Mesenchymal stem cell (in vitro differentiated cells and primary cell): ENCODE data around the gene SLC16A10.

Experiments
- DNase-seq: peaks from one replicate; pipeline ENCODE4 v3.0.0-alpha.2; 2013
- H2AFZ ChIP-seq: one replicate; pipeline ENCODE4 v1.6.1; 2013; ENCODE audit warnings: low read depth, mild to moderate bottlenecking, control low read depth, inconsistent platforms, low read length, moderate library complexity
- H2AK5ac ChIP-seq: 2 replicates; pipeline ENCODE4 v1.6.1; 2013; ENCODE audit warnings: low read length, moderate library complexity, mild to moderate bottlenecking, inconsistent platforms; ENCODE audit not compliant: severe bottlenecking
- H2BK120ac ChIP-seq: one replicate; pipeline ENCODE4 v1.6.1; 2013; ENCODE audit warnings: low read depth, mild to moderate bottlenecking, inconsistent platforms, low read length, moderate library complexity
- H2BK12ac ChIP-seq, 2 experiments: one replicate each; pipeline ENCODE4 v1.6.1; 2013; ENCODE audit warnings: inconsistent platforms in 2 of 2, low read length in 2 of 2, mild to moderate bottlenecking in 2 of 2, moderate library complexity in 2 of 2, control low read depth in 1 of 2
- H2BK15ac ChIP-seq: one replicate; pipeline ENCODE4 v1.6.1; 2013; ENCODE audit warnings: mild to moderate bottlenecking, low read depth, inconsistent platforms; ENCODE audit not compliant: poor library complexity, severe bottlenecking
- H2BK5ac ChIP-seq: 2 replicates; pipeline ENCODE4 v1.6.1; 2013; ENCODE audit warnings: low read depth, mild to moderate bottlenecking, low read length, control low read depth, inconsistent platforms; ENCODE audit not compliant: poor library complexity, severe bottlenecking
- H3K14ac ChIP-seq, 2 experiments: one replicate each; pipeline ENCODE4 v1.6.1; 2013; ENCODE audit warnings: inconsistent platforms in 2 of 2, low read length in 2 of 2, control low read depth in 1 of 2, mild to moderate bottlenecking in 1 of 2, moderate library complexity in 1 of 2
- H3K18ac ChIP-seq, 2 experiments: one replicate each; pipeline ENCODE4 v1.6.1; 2013; ENCODE audit warnings: inconsistent platforms in 2 of 2, low read length in 2 of 2, control low read depth in 1 of 2, low read depth in 1 of 2, mild to moderate bottlenecking in 1 of 2
- H3K23ac ChIP-seq, 2 experiments: one replicate each; pipeline ENCODE4 v1.6.1; 2013; ENCODE audit warnings: inconsistent platforms in 2 of 2, low read length in 2 of 2, mild to moderate bottlenecking in 2 of 2, moderate library complexity in 2 of 2, control low read depth in 1 of 2
- H3K27ac ChIP-seq: 2 replicates; pipeline ENCODE4 v1.5.1; 2013; ENCODE audit warnings: mild to moderate bottlenecking, moderate library complexity, low read length, control low read depth, inconsistent platforms; ENCODE audit not compliant: poor library complexity, severe bottlenecking
- H3K27me3 ChIP-seq, 2 experiments: 2 replicates each; pipeline versions ENCODE4 v1.6.1 to v1.7.0; 2013; ENCODE audit warnings: low read length in 2 of 2, mild to moderate bottlenecking in 2 of 2, moderate library complexity in 2 of 2, control low read depth in 1 of 2, inconsistent platforms in 1 of 2; ENCODE audit not compliant: control insufficient read depth in 1 of 2, insufficient read depth in 1 of 2
- H3K36me3 ChIP-seq, 2 experiments: 2 replicates each; pipeline versions ENCODE4 v1.6.1 to v1.7.0; 2013; ENCODE audit warnings: low read length in 2 of 2, control low read depth in 1 of 2, inconsistent platforms in 1 of 2, low read depth in 1 of 2, mild to moderate bottlenecking in 1 of 2; ENCODE audit not compliant: insufficient read depth in 2 of 2, control insufficient read depth in 1 of 2
- H3K4ac ChIP-seq, 2 experiments: one replicate each; pipeline ENCODE4 v1.6.1; 2013; ENCODE audit warnings: inconsistent platforms in 2 of 2, low read length in 2 of 2, mild to moderate bottlenecking in 2 of 2, moderate library complexity in 2 of 2, control low read depth in 1 of 2, low read depth in 1 of 2
- H3K4me1 ChIP-seq: 2 replicates; pipeline ENCODE4 v1.6.1; 2013; ENCODE audit warnings: low read depth, low read length, control low read depth; ENCODE audit not compliant: control insufficient read depth, insufficient read depth
- H3K4me2 ChIP-seq: 2 replicates; pipeline ENCODE4 v1.6.1; 2013; ENCODE audit warnings: low read length, mild to moderate bottlenecking, inconsistent platforms; ENCODE audit not compliant: poor library complexity, severe bottlenecking
- H3K4me3 ChIP-seq, 2 experiments: 2 replicates each; pipeline versions ENCODE4 v1.5.1 to v1.7.0; 2013; ENCODE audit warnings: low read length in 2 of 2, mild to moderate bottlenecking in 2 of 2, control low read depth in 1 of 2, low read depth in 1 of 2; ENCODE audit not compliant: insufficient read depth in 1 of 2
- H3K79me1 ChIP-seq: replicated peaks from 2 replicates; pipeline ENCODE4 v1.6.1; 2013; ENCODE audit warnings: mild to moderate bottlenecking, control low read depth, low read length, inconsistent platforms; ENCODE audit not compliant: poor library complexity, severe bottlenecking
- H3K9ac ChIP-seq: 2 replicates; pipeline ENCODE4 v1.7.0; 2013; ENCODE audit warnings: mild to moderate bottlenecking, low read length, moderate library complexity
- H3K9me3 ChIP-seq: 2 replicates; pipeline ENCODE4 v1.7.0; 2013; ENCODE audit warnings: mild to moderate bottlenecking, low read length; ENCODE audit not compliant: control insufficient read depth
- H4K8ac ChIP-seq: one replicate; pipeline ENCODE4 v1.6.1; 2013; ENCODE audit warnings: inconsistent platforms, mild to moderate bottlenecking, low read length, moderate library complexity
- H4K91ac ChIP-seq: one replicate; pipeline ENCODE4 v1.6.1; 2013; ENCODE audit warnings: mild to moderate bottlenecking, low read length, inconsistent platforms
- WGBS: methylation state at CpG from one replicate; pipeline ENCODE4 v1.1.7; 2013; ENCODE audit warnings: mixed read lengths; 5-methylcytosine and 5-hydroxymethylcytosine counted together

Gene SLC16A10

GRCh38 chr6:111219785-111220184, 132.5 kb downstream of the SLC16A10 start:
- 86% methylated on average over 5 of the region's 6 CpGs for WGBS
- Histone ChIP-seq H3K4me2 (no peak overlapping the region), H4K8ac (no peak overlapping the region)

GRCh38 chr6:111220383-111221031, 133.2 kb downstream of the SLC16A10 start:
- Histone ChIP-seq H3K9ac (no peak overlapping the region), H3K27ac (no peak overlapping the region), H2BK12ac (no peak overlapping the region), H3K9me3 (no peaks in the 10 kb centered on the region), H3K36me3 (no peaks in the 10 kb centered on the region), H4K8ac (no peak overlapping the region), H2BK15ac (no peak overlapping the region), H3K23ac (no peak overlapping the region), H3K79me1 (no peaks in the 10 kb centered on the region), H3K4me3 (no peak overlapping the region), H3K18ac (no peak overlapping the region), H3K4me2 (no peak overlapping the region), H3K14ac (no peak overlapping the region), H2AFZ (no peak overlapping the region), H3K4me1 (no peaks in the 10 kb centered on the region), H3K4ac (no peak overlapping the region), H3K27me3 (no peaks in the 10 kb centered on the region), H2BK5ac (no peak overlapping the region), H4K91ac (no peak overlapping the region), H2AK5ac (no peak overlapping the region), H2BK120ac (no peak overlapping the region)
- DNase-seq = no peak
- no CpG with 5 or more reads among the region's 1 CpG for WGBS

More at GRCh38 chr6:111219785-111220184, 132.5 kb downstream of the SLC16A10 start:
- no peak overlapping the region for H3K4ac ChIP-seq
- H2AFZ ChIP-seq = no peak overlapping the region
- no peak overlapping the region for H3K14ac ChIP-seq
- H3K18ac ChIP-seq = no peak overlapping the region
- H2AK5ac ChIP-seq = no peak overlapping the region
- no peaks in the 10 kb centered on the region for H3K36me3 ChIP-seq
- H4K91ac ChIP-seq = no peak overlapping the region
- H3K23ac ChIP-seq = no peak overlapping the region
- no peak overlapping the region for H2BK5ac ChIP-seq
- H2BK12ac ChIP-seq = no peak overlapping the region
- H3K4me3 ChIP-seq = no peak overlapping the region
- no peak overlapping the region for H2BK15ac ChIP-seq
- no peaks in the 10 kb centered on the region for H3K79me1 ChIP-seq
- no peak overlapping the region for H2BK120ac ChIP-seq
- no peak overlapping the region for H3K9ac ChIP-seq
- H3K27ac ChIP-seq = no peak overlapping the region
- no peaks in the 10 kb centered on the region for H3K4me1 ChIP-seq
- no peaks in the 10 kb centered on the region for H3K9me3 ChIP-seq
- H3K27me3 ChIP-seq = no peaks in the 10 kb centered on the region
- DNase-seq = no peak

GRCh38 chr6:111221804-111222203, 134.5 kb downstream of the SLC16A10 start:
- Histone ChIP-seq H4K8ac (no peak overlapping the region), H3K27ac (no peak overlapping the region), H2BK12ac (no peak overlapping the region), H3K9me3 (no peaks in the 10 kb centered on the region), H3K9ac (no peak overlapping the region), H2BK15ac (no peak overlapping the region), H3K36me3 (no peaks in the 10 kb centered on the region), H3K4ac (no peak overlapping the region), H4K91ac (no peak overlapping the region), H2AFZ (no peak overlapping the region), H3K4me3 (no peak overlapping the region), H3K14ac (no peak overlapping the region), H3K4me2 (no peak overlapping the region), H3K23ac (no peak overlapping the region), H2BK5ac (no peak overlapping the region), H3K18ac (no peak overlapping the region), H3K79me1 (no peaks in the 10 kb centered on the region), H3K27me3 (no peaks in the 10 kb centered on the region), H2AK5ac (no peak overlapping the region), H2BK120ac (no peak overlapping the region), H3K4me1 (no peaks in the 10 kb centered on the region)
- DNase-seq = no peak
- WGBS = 58% methylated on average over 3 of the region's 4 CpGs

GRCh38 chr6:111222341-111222740, 135.0 kb downstream of the SLC16A10 start:
- Histone ChIP-seq H3K9ac (no peak overlapping the region), H2AK5ac (no peak overlapping the region), H3K9me3 (no peaks in the 10 kb centered on the region), H3K27ac (no peak overlapping the region), H3K4me2 (no peak overlapping the region), H3K4me3 (no peak overlapping the region), H4K91ac (no peak overlapping the region), H3K14ac (no peak overlapping the region), H2AFZ (no peak overlapping the region), H3K27me3 (no peaks in the 10 kb centered on the region), H2BK12ac (no peak overlapping the region), H3K23ac (no peak overlapping the region), H2BK5ac (no peak overlapping the region), H2BK15ac (no peak overlapping the region), H3K79me1 (no peaks in the 10 kb centered on the region), H2BK120ac (no peak overlapping the region), H3K4ac (no peak overlapping the region), H4K8ac (no peak overlapping the region), H3K36me3 (no peaks in the 10 kb centered on the region), H3K4me1 (no peaks in the 10 kb centered on the region), H3K18ac (no peak overlapping the region)
- WGBS = 0% methylated on average over 1 of the region's 1 CpG
- DNase-seq = no peak
